ENCODE results near the gene RPRML.

DNA sequence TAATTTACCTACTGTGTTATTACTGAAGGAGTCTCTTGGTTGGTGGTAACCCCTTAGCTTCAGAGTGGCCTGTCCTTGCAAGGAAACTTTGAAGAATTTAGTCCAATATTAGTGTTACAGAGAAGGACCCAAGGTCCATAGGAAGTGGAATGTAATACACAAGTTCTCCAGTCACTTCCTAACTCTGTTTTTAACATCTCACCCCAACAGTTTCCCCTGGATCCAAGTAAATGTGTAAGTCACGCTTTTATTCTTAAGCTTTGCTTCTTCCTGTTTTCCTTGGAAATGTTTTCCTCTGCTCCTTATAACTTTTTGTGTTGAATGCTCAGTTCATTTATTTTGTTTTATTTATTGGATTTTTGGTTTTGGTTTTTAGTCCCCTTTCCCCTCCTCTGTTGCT is 25.9 kb upstream of the RPRML start:
- TF ChIP-seq, protein P1, sequence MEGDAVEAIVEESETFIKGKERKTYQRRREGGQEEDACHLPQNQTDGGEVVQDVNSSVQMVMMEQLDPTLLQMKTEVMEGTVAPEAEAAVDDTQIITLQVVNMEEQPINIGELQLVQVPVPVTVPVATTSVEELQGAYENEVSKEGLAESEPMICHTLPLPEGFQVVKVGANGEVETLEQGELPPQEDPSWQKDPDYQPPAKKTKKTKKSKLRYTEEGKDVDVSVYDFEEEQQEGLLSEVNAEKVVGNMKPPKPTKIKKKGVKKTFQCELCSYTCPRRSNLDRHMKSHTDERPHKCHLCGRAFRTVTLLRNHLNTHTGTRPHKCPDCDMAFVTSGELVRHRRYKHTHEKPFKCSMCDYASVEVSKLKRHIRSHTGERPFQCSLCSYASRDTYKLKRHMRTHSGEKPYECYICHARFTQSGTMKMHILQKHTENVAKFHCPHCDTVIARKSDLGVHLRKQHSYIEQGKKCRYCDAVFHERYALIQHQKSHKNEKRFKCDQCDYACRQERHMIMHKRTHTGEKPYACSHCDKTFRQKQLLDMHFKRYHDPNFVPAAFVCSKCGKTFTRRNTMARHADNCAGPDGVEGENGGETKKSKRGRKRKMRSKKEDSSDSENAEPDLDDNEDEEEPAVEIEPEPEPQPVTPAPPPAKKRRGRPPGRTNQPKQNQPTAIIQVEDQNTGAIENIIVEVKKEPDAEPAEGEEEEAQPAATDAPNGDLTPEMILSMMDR (IDR thresholded peaks at IDR 0.05), result no peak
- no peak for TF ChIP-seq EZH2 (IDR thresholded peaks at IDR 0.05)
- TF ChIP-seq EZH2phosphoT487 (IDR thresholded peaks at IDR 0.05), result no peak

Data from neural progenitor cell (in vitro differentiated cells).